ENCODE results near the gene NCKAP5L.

The NCKAP5L gene

GRCh38 chr12:49831717-49832116, 3.5 kb upstream of the NCKAP5L start:
- no peak for TF ChIP-seq CTCF (IDR thresholded peaks at IDR 0.05; ENCODE audit: low read depth, low read length, missing control alignments)
- H3K4me3 ChIP-seq (ENCODE audit: low read depth, low read length) = no peak overlapping the region
- in situ Hi-C loops (cut with HindIII; ENCODE audit: low sequenced_read_pairs) = no loop called here
- DNase-seq (ENCODE audit: low read depth) = no peak

GRCh38 chr12:49827401-49828099, 663 bp downstream of the NCKAP5L start:
- no peak for DNase-seq (ENCODE audit: low read depth)
- TF ChIP-seq CTCF (IDR thresholded peaks at IDR 0.05; ENCODE audit: low read depth, low read length, missing control alignments) = no peak
- H3K4me3 ChIP-seq (ENCODE audit: low read depth, low read length) = peak overlapping the region; percentile 87
- in situ Hi-C loops (cut with HindIII; ENCODE audit: low sequenced_read_pairs) = no loop called here

- no peak for TF ChIP-seq CTCF (IDR thresholded peaks at IDR 0.05; ENCODE audit: low read depth, low read length, missing control alignments)
- no peak for DNase-seq (ENCODE audit: low read depth)
- peak overlapping the region; percentile 87 for H3K4me3 ChIP-seq (ENCODE audit: low read depth, low read length)
- in situ Hi-C loops (cut with HindIII; ENCODE audit: low sequenced_read_pairs) = no loop called here
Observed at GRCh38 chr12:49827051-49827400, 1.2 kb downstream of the NCKAP5L start.

- TF ChIP-seq CTCF (IDR thresholded peaks at IDR 0.05; ENCODE audit: low read depth, low read length, missing control alignments) = no peak
- no peak for DNase-seq (ENCODE audit: low read depth)
- in situ Hi-C loops (cut with HindIII; ENCODE audit: low sequenced_read_pairs) = no loop called here
- H3K4me3 ChIP-seq (ENCODE audit: low read depth, low read length) = peak overlapping the region; percentile 16
Observed at GRCh38 chr12:49825971-49826421, 2.2 kb downstream of the NCKAP5L start.

GRCh38 chr12:49825360-49825970, 2.7 kb downstream of the NCKAP5L start:
- no peak for TF ChIP-seq CTCF (IDR thresholded peaks at IDR 0.05; ENCODE audit: low read depth, low read length, missing control alignments)
- in situ Hi-C loops (cut with HindIII; ENCODE audit: low sequenced_read_pairs) = no loop called here
- H3K4me3 ChIP-seq (ENCODE audit: low read depth, low read length) = peak overlapping the region; percentile 16
- no peak for DNase-seq (ENCODE audit: low read depth)

- H3K4me3 ChIP-seq (ENCODE audit: low read depth, low read length) = peak overlapping the region; percentile 16
Observed at GRCh38 chr12:49824895-49825294, 3.3 kb downstream of the NCKAP5L start.

More at GRCh38 chr12:49824895-49825294, 3.3 kb downstream of the NCKAP5L start:
- in situ Hi-C loops (cut with HindIII; ENCODE audit: low sequenced_read_pairs) = no loop called here
- no peak for TF ChIP-seq CTCF (IDR thresholded peaks at IDR 0.05; ENCODE audit: low read depth, low read length, missing control alignments)
- no peak for DNase-seq (ENCODE audit: low read depth)
